ENCODE measurements around the gene RAB24. TPM values are rescaled to one million over a fixed set of nuclear protein-coding genes. Genes with fewer than 3 reads are reported as not detected.

The RAB24 gene
- total and polyA plus RNA-seq, 2 experiments from 2014 or later: 27.1 to 27.7 TPM

DNA sequence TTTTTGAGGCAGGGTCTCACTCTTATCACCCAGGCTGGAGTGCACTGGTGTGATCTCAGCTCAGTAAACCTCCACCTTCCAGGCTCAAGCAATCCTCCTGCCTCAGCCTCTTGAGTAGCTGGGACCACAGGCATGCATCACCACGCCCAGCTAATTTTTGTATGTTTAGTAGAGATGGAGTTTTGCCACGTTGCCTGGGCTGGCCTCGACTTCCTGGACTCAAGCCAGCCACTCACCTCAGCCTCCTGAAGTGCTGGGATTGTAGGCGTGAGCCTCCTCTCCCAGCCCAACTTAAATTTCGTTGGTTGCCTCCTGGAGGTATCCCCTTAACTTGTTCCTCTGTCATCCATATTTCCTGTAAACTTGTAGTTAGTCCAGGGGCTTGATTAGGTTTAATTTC, 47.2 kb downstream of the RAB24 start (continued):
- TF ChIP-seq, protein P1, sequence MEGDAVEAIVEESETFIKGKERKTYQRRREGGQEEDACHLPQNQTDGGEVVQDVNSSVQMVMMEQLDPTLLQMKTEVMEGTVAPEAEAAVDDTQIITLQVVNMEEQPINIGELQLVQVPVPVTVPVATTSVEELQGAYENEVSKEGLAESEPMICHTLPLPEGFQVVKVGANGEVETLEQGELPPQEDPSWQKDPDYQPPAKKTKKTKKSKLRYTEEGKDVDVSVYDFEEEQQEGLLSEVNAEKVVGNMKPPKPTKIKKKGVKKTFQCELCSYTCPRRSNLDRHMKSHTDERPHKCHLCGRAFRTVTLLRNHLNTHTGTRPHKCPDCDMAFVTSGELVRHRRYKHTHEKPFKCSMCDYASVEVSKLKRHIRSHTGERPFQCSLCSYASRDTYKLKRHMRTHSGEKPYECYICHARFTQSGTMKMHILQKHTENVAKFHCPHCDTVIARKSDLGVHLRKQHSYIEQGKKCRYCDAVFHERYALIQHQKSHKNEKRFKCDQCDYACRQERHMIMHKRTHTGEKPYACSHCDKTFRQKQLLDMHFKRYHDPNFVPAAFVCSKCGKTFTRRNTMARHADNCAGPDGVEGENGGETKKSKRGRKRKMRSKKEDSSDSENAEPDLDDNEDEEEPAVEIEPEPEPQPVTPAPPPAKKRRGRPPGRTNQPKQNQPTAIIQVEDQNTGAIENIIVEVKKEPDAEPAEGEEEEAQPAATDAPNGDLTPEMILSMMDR (conservative IDR thresholded peaks at IDR 0.05; ENCODE audit: low read depth in 2 of 2): no peak
- no peak for TF ChIP-seq EZH2 (IDR thresholded peaks at IDR 0.05; ENCODE audit: low read depth, unreplicated experiment)

DNA sequence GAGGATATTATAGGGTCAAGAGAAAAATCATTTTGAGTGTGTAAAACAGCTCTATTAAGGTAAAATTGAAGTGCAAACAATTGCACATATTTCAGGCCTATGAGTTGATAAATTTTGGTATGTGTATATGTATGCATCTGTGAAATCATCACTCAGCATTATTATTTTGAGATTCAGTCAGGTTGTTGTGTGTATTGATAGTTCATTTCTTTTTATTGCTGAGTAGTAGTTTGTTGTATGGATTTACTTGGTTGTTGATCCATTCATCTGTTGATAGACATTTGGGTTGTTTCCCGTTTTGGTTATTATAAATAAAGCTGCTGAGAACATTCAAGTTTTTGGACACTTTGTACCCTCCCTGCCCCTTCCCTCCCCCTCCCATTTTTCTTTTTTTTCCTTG, 50.3 kb downstream of the RAB24 start:
- H3K27me3 ChIP-seq (ENCODE audit: insufficient read depth): no peaks in the 10 kb centered on the region
- H3K36me3 ChIP-seq (ENCODE audit: insufficient read depth): peaks cover 60% of the 10 kb centered on the region
- H3K4me3 ChIP-seq: no peak overlapping the region
- DNase-seq (ENCODE audit: low spot score) (no peak), ATAC-seq (no peak)
- Mint-ChIP-seq H3K9me3 (no peaks in the 10 kb centered on the region), H3K36me3 (ENCODE audit: low read depth) (peaks cover 88% of the 10 kb centered on the region), H3K4me3 (no peak overlapping the region), H3K4me1 (no peaks in the 10 kb centered on the region), H3K27ac (no peak overlapping the region), H3K27me3 (ENCODE audit: insufficient read depth, low read depth, poor library complexity) (peaks cover 4% of the 10 kb centered on the region)
- no peak overlapping the region for H3K4me2 ChIP-seq
- peaks cover 26% of the 10 kb centered on the region for H3F3A ChIP-seq (replicated peaks; ENCODE audit: low read depth)
- H3K79me2 ChIP-seq (replicated peaks; ENCODE audit: insufficient read depth): peaks cover 43% of the 10 kb centered on the region
- no peak overlapping the region for H2AFZ ChIP-seq
- no peaks in the 10 kb centered on the region for H3K9me2 ChIP-seq (ENCODE audit: insufficient read depth)
- H3K4me1 ChIP-seq (ENCODE audit: insufficient read depth): 0 out of 2 replicates have a peak, but pooled peaks cover 5% of the 10 kb centered on the region
- H3K27ac ChIP-seq (ENCODE audit: low read depth): no peak overlapping the region
- peaks cover 50% of the 10 kb centered on the region for H4K20me1 ChIP-seq (replicated peaks; ENCODE audit: insufficient read depth)
- TF ChIP-seq EZH2phosphoT487 (IDR thresholded peaks at IDR 0.05; ENCODE audit: unreplicated experiment) (no peak), ZNF331 (CRISPR knock-in tag; IDR thresholded peaks at IDR 0.05; ENCODE audit: low read depth) (no peak), EZH2 (IDR thresholded peaks at IDR 0.05; ENCODE audit: low read depth, unreplicated experiment) (no peak), STAT1 (IDR thresholded peaks at IDR 0.05; ENCODE audit: unreplicated experiment) (no peak), POLR2AphosphoS5 (IDR thresholded peaks at IDR 0.05; ENCODE audit: low read depth) (no peak), NANOG (IDR thresholded peaks at IDR 0.05; ENCODE audit: borderline replicate concordance) (no peak), ZNF462 (CRISPR knock-in tag; IDR thresholded peaks at IDR 0.05) (no peak), ETS1 (IDR thresholded peaks at IDR 0.05) (no peak)
- TF ChIP-seq, protein P2, sequence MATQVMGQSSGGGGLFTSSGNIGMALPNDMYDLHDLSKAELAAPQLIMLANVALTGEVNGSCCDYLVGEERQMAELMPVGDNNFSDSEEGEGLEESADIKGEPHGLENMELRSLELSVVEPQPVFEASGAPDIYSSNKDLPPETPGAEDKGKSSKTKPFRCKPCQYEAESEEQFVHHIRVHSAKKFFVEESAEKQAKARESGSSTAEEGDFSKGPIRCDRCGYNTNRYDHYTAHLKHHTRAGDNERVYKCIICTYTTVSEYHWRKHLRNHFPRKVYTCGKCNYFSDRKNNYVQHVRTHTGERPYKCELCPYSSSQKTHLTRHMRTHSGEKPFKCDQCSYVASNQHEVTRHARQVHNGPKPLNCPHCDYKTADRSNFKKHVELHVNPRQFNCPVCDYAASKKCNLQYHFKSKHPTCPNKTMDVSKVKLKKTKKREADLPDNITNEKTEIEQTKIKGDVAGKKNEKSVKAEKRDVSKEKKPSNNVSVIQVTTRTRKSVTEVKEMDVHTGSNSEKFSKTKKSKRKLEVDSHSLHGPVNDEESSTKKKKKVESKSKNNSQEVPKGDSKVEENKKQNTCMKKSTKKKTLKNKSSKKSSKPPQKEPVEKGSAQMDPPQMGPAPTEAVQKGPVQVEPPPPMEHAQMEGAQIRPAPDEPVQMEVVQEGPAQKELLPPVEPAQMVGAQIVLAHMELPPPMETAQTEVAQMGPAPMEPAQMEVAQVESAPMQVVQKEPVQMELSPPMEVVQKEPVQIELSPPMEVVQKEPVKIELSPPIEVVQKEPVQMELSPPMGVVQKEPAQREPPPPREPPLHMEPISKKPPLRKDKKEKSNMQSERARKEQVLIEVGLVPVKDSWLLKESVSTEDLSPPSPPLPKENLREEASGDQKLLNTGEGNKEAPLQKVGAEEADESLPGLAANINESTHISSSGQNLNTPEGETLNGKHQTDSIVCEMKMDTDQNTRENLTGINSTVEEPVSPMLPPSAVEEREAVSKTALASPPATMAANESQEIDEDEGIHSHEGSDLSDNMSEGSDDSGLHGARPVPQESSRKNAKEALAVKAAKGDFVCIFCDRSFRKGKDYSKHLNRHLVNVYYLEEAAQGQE (IDR thresholded peaks at IDR 0.05; ENCODE audit: unreplicated experiment): no peak
- TF ChIP-seq, protein P1 (conservative IDR thresholded peaks at IDR 0.05; ENCODE audit: low read depth in 2 of 2): no peak

All from GM23338 (cell line).